Activated CD4-positive, alpha-beta T cell treated with anti-CD3 and anti-CD28 coated beads for 36 hours (primary cell): Measurements from ENCODE around the gene KDM5B. TPM values are rescaled to one million over a fixed set of nuclear protein-coding genes. Genes with fewer than 3 reads are reported as not detected.
"Not testable (repeated sequence)": the region's sequence is repeated elsewhere in the genome, so short reads cannot be mapped to it uniquely, and the experiment has no call there.

Experiments used
- ATAC-seq: fragments of 200-7000 bp; cut with Tn5 transposase; one replicate; pipeline ENCODE4 v1.10.0; 2021; ENCODE audit warnings: mild to moderate bottlenecking, moderate library complexity
- CTCF ChIA-PET: fragments of 350-600 bp; sonication (Branson Sonifier 250); formaldehyde crosslinking; loops from one replicate; lab custom pipeline; 2021; ENCODE audit warnings: antibody characterized with exemption; lab: Charles Lee
- POLR2A ChIA-PET: fragments of 350-600 bp; sonication (Branson Sonifier 250); formaldehyde crosslinking; loops from one replicate; lab custom pipeline; 2021; ENCODE audit warnings: antibody characterized with exemption, inconsistent platforms; lab: Charles Lee
- DNase-seq: peaks from one replicate; pipeline ENCODE4 v3.0.0-alpha.2; 2020
- H3K27ac Mint-ChIP-seq: one replicate; pipeline ENCODE4 v1.8.0; 2021; ENCODE audit warnings: mixed read lengths
- H3K27me3 Mint-ChIP-seq: one replicate; pipeline ENCODE4 v1.8.0; 2021; ENCODE audit warnings: mixed read lengths
- H3K36me3 Mint-ChIP-seq: one replicate; pipeline ENCODE4 v1.8.0; 2021; ENCODE audit warnings: low read depth, mixed read lengths
- H3K4me1 Mint-ChIP-seq: one replicate; pipeline ENCODE4 v1.8.0; 2021; ENCODE audit warnings: mixed read lengths
- H3K4me3 Mint-ChIP-seq: one replicate; pipeline ENCODE4 v1.8.0; 2021; ENCODE audit warnings: mild to moderate bottlenecking, moderate library complexity, mixed read lengths
- H3K9me3 Mint-ChIP-seq: one replicate; pipeline ENCODE4 v1.8.0; 2021; ENCODE audit warnings: low read depth, mixed read lengths
- intact Hi-C, 2 experiments: fragments of 100-400 bp; cut with DNase I in 1 of 2; cut with micrococcal nuclease in 1 of 2; formaldehyde crosslinking; loops; one replicate each; pipeline versions ENCODE4 v1.14.2 to v1.15.1; 2022 to 2024; cut with DNase I, micrococcal nuclease
- total RNA-seq, 2 experiments: library from RNA; stranded (reverse); gene quantifications; one replicate each; pipeline ENCODE4 v1.2.3, GENCODE V29; 2021

The KDM5B gene
- total RNA-seq, 2 experiments from 2014 or later = 34.6 to 45.9 TPM

- H3K36me3 Mint-ChIP-seq, H3K9me3 Mint-ChIP-seq, H3K4me3 Mint-ChIP-seq, ATAC-seq, DNase-seq, POLR2A ChIA-PET, intact Hi-C loops, H3K27ac Mint-ChIP-seq, H3K4me1 Mint-ChIP-seq: not testable (repeated sequence)
- peaks cover 30% of the 10 kb centered on the region for H3K27me3 Mint-ChIP-seq
- CTCF ChIA-PET = interaction anchor here (0.6 to 1.7 kb wide), 4 partner anchors 248 to 1827 kb away, joined by 3 to 5 read pairs (median 4); no protein-coding TSS in a partner anchor
Observed at GRCh38 chr1:202714202-202714601, 94.0 kb downstream of the KDM5B start.

GRCh38 chr1:202713110-202713509 lies 95.1 kb downstream of the KDM5B start:
- peaks cover 39% of the 10 kb centered on the region for H3K27me3 Mint-ChIP-seq
- H3K9me3 Mint-ChIP-seq = no peaks in the 10 kb centered on the region
- intact Hi-C loops = no loop called here
- H3K36me3 Mint-ChIP-seq = no peaks in the 10 kb centered on the region
- no peak overlapping the region for H3K27ac Mint-ChIP-seq
- POLR2A ChIA-PET = interaction anchor here (0.8 kb wide), 1 partner anchor 10 kb away, joined by 3 read pairs; no protein-coding TSS in a partner anchor
- H3K4me3 Mint-ChIP-seq = no peak overlapping the region
- ATAC-seq (no peak), DNase-seq (no peak)
- H3K4me1 Mint-ChIP-seq = no peaks in the 10 kb centered on the region
- CTCF ChIA-PET = interaction anchor here (0.6 to 1.3 kb wide), 3 partner anchors 10 to 531 kb away, joined by 3 to 6 read pairs (median 3); no protein-coding TSS in a partner anchor

- no peak for DNase-seq
- H3K4me1 Mint-ChIP-seq = no peaks in the 10 kb centered on the region
- ATAC-seq = no peak
- POLR2A ChIA-PET = no interaction called here
- no peak overlapping the region for H3K27ac Mint-ChIP-seq
- H3K9me3 Mint-ChIP-seq = no peaks in the 10 kb centered on the region
- H3K4me3 Mint-ChIP-seq = no peak overlapping the region
- CTCF ChIA-PET = interaction anchor here (0.6 to 1.2 kb wide), 3 partner anchors 9 to 526 kb away, joined by 3 to 5 read pairs (median 3); no protein-coding TSS in a partner anchor
- intact Hi-C loops = no loop called here
- peaks cover 46% of the 10 kb centered on the region for H3K27me3 Mint-ChIP-seq
- no peaks in the 10 kb centered on the region for H3K36me3 Mint-ChIP-seq
Observed at GRCh38 chr1:202711949-202712635, 96.1 kb downstream of the KDM5B start.

- peak; percentile 48 for DNase-seq
- no peaks in the 10 kb centered on the region for H3K4me1 Mint-ChIP-seq
- no peaks in the 10 kb centered on the region for H3K9me3 Mint-ChIP-seq
- intact Hi-C loops = no loop called here
- no peak within 1 kb of the TSS for H3K4me3 Mint-ChIP-seq
- peaks cover 58% of the 10 kb centered on the region for H3K27me3 Mint-ChIP-seq
- CTCF ChIA-PET = interaction anchor here (0.7 to 1.4 kb wide), 3 partner anchors 9 to 517 kb away, joined by 3 to 6 read pairs (median 4); partner anchors contain the start of gene LGR6
- POLR2A ChIA-PET = no interaction called here
- ATAC-seq = peak; percentile 69
- no peak within 1 kb of the TSS for H3K27ac Mint-ChIP-seq
- no peaks in the 10 kb centered on the region for H3K36me3 Mint-ChIP-seq
Observed at GRCh38 chr1:202710070-202711045, 97.9 kb downstream of the KDM5B start, which contains the start of gene SYT2. TSS of gene SYT2 (minus strand) at chr1:202710454. CDS start at chr1:202605772, 104,682 bp downstream.

- DNase-seq = no peak
- H3K27me3 Mint-ChIP-seq = peaks cover 57% of the 10 kb centered on the region
- no peaks in the 10 kb centered on the region for H3K4me1 Mint-ChIP-seq
- no peak overlapping the region for H3K27ac Mint-ChIP-seq
- no peak overlapping the region for H3K4me3 Mint-ChIP-seq
- CTCF ChIA-PET = interaction anchor here (1.4 kb wide), 1 partner anchor 10 kb away, joined by 4 read pairs; no protein-coding TSS in a partner anchor
- H3K36me3 Mint-ChIP-seq = no peaks in the 10 kb centered on the region
- no peaks in the 10 kb centered on the region for H3K9me3 Mint-ChIP-seq
- ATAC-seq = no peak
- intact Hi-C loops = no loop called here
- POLR2A ChIA-PET = no interaction called here
Observed at GRCh38 chr1:202709276-202710041, 98.8 kb downstream of the KDM5B start.

GRCh38 chr1:202708456-202709275 lies 99.6 kb downstream of the KDM5B start:
- POLR2A ChIA-PET = no interaction called here
- Mint-ChIP-seq H3K36me3 (no peaks in the 10 kb centered on the region), H3K4me1 (no peaks in the 10 kb centered on the region), H3K9me3 (no peaks in the 10 kb centered on the region), H3K27me3 (peaks cover 62% of the 10 kb centered on the region), H3K4me3 (no peak overlapping the region), H3K27ac (no peak overlapping the region)
- ATAC-seq = no peak
- intact Hi-C loops = no loop called here
- CTCF ChIA-PET = interaction anchor here (1.4 kb wide), 1 partner anchor 11 kb away, joined by 4 read pairs; no protein-coding TSS in a partner anchor
- DNase-seq = no peak

GRCh38 chr1:202706851-202707250 lies 101.4 kb downstream of the KDM5B start:
- CTCF ChIA-PET = no interaction called here

GRCh38 chr1:202704601-202705000 lies 103.6 kb downstream of the KDM5B start:
- no peak overlapping the region for H3K4me3 Mint-ChIP-seq
- no peaks in the 10 kb centered on the region for H3K4me1 Mint-ChIP-seq
- ATAC-seq = no peak
- H3K9me3 Mint-ChIP-seq = no peaks in the 10 kb centered on the region
- CTCF ChIA-PET = interaction anchor here (0.7 kb wide), 1 partner anchor 392 kb away, joined by 3 read pairs; no protein-coding TSS in a partner anchor
- no peak for DNase-seq
- no peak overlapping the region for H3K27ac Mint-ChIP-seq
- H3K36me3 Mint-ChIP-seq = no peaks in the 10 kb centered on the region
- intact Hi-C loops = no loop called here
- POLR2A ChIA-PET = no interaction called here
- peaks cover 43% of the 10 kb centered on the region for H3K27me3 Mint-ChIP-seq

More at GRCh38 chr1:202706851-202707250, 101.4 kb downstream of the KDM5B start:
- Mint-ChIP-seq H3K27ac (no peak overlapping the region), H3K36me3 (no peaks in the 10 kb centered on the region), H3K4me3 (no peak overlapping the region), H3K9me3 (no peaks in the 10 kb centered on the region), H3K27me3 (peaks cover 55% of the 10 kb centered on the region), H3K4me1 (no peaks in the 10 kb centered on the region)
- no peak for DNase-seq
- ATAC-seq = no peak
- intact Hi-C loops = no loop called here
- POLR2A ChIA-PET = no interaction called here

GRCh38 chr1:202703191-202703590 lies 105.0 kb downstream of the KDM5B start:
- intact Hi-C loops = no loop called here
- Mint-ChIP-seq H3K4me3 (no peak overlapping the region), H3K4me1 (no peaks in the 10 kb centered on the region), H3K27me3 (peaks cover 36% of the 10 kb centered on the region), H3K27ac (no peak overlapping the region), H3K36me3 (no peaks in the 10 kb centered on the region), H3K9me3 (no peaks in the 10 kb centered on the region)
- POLR2A ChIA-PET = interaction anchor here (0.8 kb wide), 1 partner anchor 10 kb away, joined by 3 read pairs; no protein-coding TSS in a partner anchor
- CTCF ChIA-PET = interaction anchor here (1.0 kb wide), 2 partner anchors 10 to 16 kb away, joined by 3 read pairs; no protein-coding TSS in a partner anchor
- DNase-seq (no peak), ATAC-seq (no peak)

- ChIA-PET CTCF (interaction anchor here (0.7 to 3.3 kb wide), 2 partner anchors 17 to 168 kb away, joined by 3 to 15 read pairs; no protein-coding TSS in a partner anchor), POLR2A (no interaction called here)
- no peak overlapping the region for H3K27ac Mint-ChIP-seq
Observed at GRCh38 chr1:202702088-202702487, 106.1 kb downstream of the KDM5B start.

More at GRCh38 chr1:202702088-202702487, 106.1 kb downstream of the KDM5B start:
- Mint-ChIP-seq H3K36me3 (no peaks in the 10 kb centered on the region), H3K9me3 (no peaks in the 10 kb centered on the region), H3K4me3 (no peak overlapping the region), H3K27me3 (peaks cover 32% of the 10 kb centered on the region), H3K4me1 (no peaks in the 10 kb centered on the region)
- DNase-seq (no peak), ATAC-seq (no peak)
- intact Hi-C loops = no loop called here
